Prostate gland (tissue), 2 donors: ENCODE data around the gene CENPB.

Source experiments
- CTCF ChIP-seq, 4 experiments: fragments of 200-600 bp in 2 of 4; fragments of 450-650 bp in 2 of 4; sonication (generic) in 2 of 4; IDR thresholded peaks; 1 replicate in 3 of 4; 2 replicates in 1 of 4; pipeline ENCODE4 v1.5.1; 2016 to 2019; ENCODE audit warnings: antibody characterized with exemption in 4 of 4, mild to moderate bottlenecking in 2 of 4, moderate library complexity in 2 of 4
- POLR2A ChIP-seq: fragments of 450-650 bp; IDR thresholded peaks from one replicate; pipeline ENCODE4 v1.6.1; 2016; ENCODE audit warnings: antibody characterized with exemption, mild to moderate bottlenecking

GRCh38 chr20:3759884-3760283, 26.7 kb downstream of the CENPB start:
- TF ChIP-seq CTCF (IDR thresholded peaks at IDR 0.05): no peak
- no peak for TF ChIP-seq POLR2A
